ENCODE data around the gene UCHL1. TPM values are rescaled to one million over a fixed set of nuclear protein-coding genes. Genes with fewer than 3 reads are reported as not detected.
"Not testable (repeated sequence)": the region's sequence is repeated elsewhere in the genome, so short reads cannot be mapped to it uniquely, and the experiment has no call there.

Gene UCHL1
- total RNA-seq, 4 donors from 2014 or later, result 3.5 to 81.4 (median 46.4) TPM

DNA sequence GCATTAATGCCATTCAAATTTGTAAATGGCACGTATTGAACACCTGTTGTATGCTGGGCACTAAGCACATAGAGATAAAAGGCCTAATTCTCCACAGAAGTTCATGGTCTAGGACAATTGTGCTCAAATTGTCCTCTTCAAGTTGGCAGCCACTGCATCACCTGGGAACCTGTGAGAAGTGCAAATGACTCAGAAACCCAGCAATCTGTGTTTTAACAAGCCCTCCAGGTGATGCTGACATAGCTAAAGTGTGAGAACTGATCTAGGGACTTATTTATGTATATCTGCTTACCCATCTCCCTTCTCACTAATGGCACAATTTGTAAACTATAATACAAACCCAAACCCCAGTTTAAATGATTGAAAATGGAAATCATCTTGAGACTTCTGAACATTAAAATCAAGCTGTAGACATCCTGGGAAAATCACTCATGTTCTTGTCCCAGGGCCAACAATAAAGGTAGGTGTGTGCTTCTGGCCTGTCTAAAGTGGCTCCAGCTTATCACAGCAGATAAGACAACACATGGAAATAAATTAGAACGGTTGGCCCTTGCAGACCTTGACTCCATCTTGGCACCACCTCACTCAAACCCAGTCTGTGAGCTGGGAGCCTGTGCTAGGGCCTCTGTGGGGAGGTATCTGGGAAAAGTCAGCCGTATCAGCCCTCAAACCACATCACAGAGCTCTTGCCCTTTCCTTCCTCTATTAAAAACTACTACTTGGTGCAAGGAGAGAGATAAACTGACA is 46.8 kb downstream of the UCHL1 start:
- intact Hi-C loops (cut with DNase I; ENCODE audit: low total_unique reads), result no loop called here
- no peaks in the 10 kb centered on the region for H3K4me1 ChIP-seq
- H3K9me3 ChIP-seq, result no peaks in the 10 kb centered on the region
- no peak overlapping the region for H3K4me3 ChIP-seq
- TF ChIP-seq, protein P1, sequence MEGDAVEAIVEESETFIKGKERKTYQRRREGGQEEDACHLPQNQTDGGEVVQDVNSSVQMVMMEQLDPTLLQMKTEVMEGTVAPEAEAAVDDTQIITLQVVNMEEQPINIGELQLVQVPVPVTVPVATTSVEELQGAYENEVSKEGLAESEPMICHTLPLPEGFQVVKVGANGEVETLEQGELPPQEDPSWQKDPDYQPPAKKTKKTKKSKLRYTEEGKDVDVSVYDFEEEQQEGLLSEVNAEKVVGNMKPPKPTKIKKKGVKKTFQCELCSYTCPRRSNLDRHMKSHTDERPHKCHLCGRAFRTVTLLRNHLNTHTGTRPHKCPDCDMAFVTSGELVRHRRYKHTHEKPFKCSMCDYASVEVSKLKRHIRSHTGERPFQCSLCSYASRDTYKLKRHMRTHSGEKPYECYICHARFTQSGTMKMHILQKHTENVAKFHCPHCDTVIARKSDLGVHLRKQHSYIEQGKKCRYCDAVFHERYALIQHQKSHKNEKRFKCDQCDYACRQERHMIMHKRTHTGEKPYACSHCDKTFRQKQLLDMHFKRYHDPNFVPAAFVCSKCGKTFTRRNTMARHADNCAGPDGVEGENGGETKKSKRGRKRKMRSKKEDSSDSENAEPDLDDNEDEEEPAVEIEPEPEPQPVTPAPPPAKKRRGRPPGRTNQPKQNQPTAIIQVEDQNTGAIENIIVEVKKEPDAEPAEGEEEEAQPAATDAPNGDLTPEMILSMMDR (IDR thresholded peaks at IDR 0.05), result no peak
- TF ChIP-seq POLR2A (IDR thresholded peaks at IDR 0.05), result no peak
- H3K27ac ChIP-seq, result no peak overlapping the region
- no peaks in the 10 kb centered on the region for H3K27me3 ChIP-seq
- DNase-seq, result no peak
- no peaks in the 10 kb centered on the region for H3K36me3 ChIP-seq

DNA sequence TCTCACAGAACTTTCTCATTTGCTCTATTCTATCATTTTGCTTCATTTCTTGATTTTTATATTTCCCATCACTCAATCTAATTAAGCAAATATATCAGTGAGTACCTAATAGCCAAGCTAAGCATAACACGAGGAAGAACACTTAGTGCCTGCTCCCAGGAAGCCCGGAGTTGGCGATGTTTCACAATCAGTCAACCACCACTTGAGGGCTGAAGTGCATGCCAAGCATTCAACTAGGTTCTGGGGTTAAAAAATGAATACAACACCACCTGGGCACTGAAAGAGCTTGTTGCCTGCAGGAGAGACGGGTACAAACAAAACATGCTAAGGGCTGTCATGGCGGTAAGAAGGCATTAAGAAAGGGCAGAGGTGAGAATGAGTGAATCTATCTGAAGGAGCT is 47.5 kb downstream of the UCHL1 start:
- TF ChIP-seq, protein P1 (IDR thresholded peaks at IDR 0.05), result no peak
- TF ChIP-seq POLR2A (IDR thresholded peaks at IDR 0.05), result no peak
- no peaks in the 10 kb centered on the region for H3K36me3 ChIP-seq
- H3K27ac ChIP-seq, result no peak overlapping the region
- no peak overlapping the region for H3K4me3 ChIP-seq
- DNase-seq, result no peak
- H3K4me1 ChIP-seq, result no peaks in the 10 kb centered on the region
- no peaks in the 10 kb centered on the region for H3K27me3 ChIP-seq
- no peaks in the 10 kb centered on the region for H3K9me3 ChIP-seq
- intact Hi-C loops (cut with DNase I; ENCODE audit: low total_unique reads), result no loop called here

DNA sequence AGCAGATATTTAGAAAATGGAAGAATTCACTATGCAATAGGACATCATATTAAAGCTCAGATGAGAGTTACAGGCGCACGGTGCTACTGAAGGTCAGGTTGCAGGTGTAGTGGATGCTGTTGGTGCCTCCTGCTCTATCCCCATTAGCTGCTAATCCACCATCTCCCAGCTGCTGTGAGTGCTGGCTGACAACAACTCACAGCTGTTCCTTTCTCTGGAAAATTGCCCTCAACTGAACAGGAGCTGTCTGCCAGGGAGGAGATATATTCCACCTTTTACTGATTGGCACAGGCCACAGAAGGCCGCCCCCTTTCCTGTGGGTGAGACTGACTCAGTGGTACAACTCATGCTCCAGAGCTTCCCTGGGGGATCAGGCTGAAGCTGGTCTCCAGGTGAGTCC is 48.7 kb downstream of the UCHL1 start:
- no peaks in the 10 kb centered on the region for H3K4me1 ChIP-seq
- DNase-seq, result no peak
- H3K4me3 ChIP-seq, result no peak overlapping the region
- H3K9me3 ChIP-seq, result no peaks in the 10 kb centered on the region
- no peak overlapping the region for H3K27ac ChIP-seq
- no peaks in the 10 kb centered on the region for H3K36me3 ChIP-seq
- H3K27me3 ChIP-seq, result no peaks in the 10 kb centered on the region
- no peak for TF ChIP-seq POLR2A (IDR thresholded peaks at IDR 0.05)
- TF ChIP-seq, protein P1 (IDR thresholded peaks at IDR 0.05), result no peak
- intact Hi-C loops (cut with DNase I; ENCODE audit: low total_unique reads), result loop anchor here (5.0 kb wide), 1 partner anchor 422 kb away; no protein-coding TSS in a partner anchor

DNA sequence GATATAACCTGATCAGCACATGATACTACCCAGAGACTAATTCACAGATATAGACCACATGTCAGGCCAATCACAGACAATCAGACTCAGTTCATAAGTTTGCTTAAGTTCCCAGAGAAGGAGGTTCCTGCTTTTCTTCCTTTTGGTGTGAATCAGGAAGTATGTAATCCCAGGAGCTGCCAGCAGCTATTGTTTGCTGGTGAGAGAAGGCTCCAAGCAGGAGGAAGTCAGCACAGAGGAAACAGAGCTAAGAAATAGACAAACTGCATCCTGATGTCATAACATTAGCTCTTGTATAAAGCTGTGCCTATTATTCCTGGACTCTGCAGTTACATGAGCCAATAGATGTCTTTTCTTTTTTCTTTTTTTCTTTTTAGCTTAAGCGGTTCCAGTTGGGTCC is 50.9 kb downstream of the UCHL1 start:
- TF ChIP-seq POLR2A (IDR thresholded peaks at IDR 0.05), result no peak
- TF ChIP-seq, protein P1 (IDR thresholded peaks at IDR 0.05), result no peak
- Histone ChIP-seq H3K27ac (no peak overlapping the region), H3K4me3 (no peak overlapping the region), H3K9me3 (no peaks in the 10 kb centered on the region), H3K27me3 (no peaks in the 10 kb centered on the region), H3K4me1 (no peaks in the 10 kb centered on the region), H3K36me3 (no peaks in the 10 kb centered on the region)
- no peak for DNase-seq
- intact Hi-C loops (cut with DNase I; ENCODE audit: low total_unique reads), result loop anchor here (5.0 kb wide), 1 partner anchor 420 kb away; no protein-coding TSS in a partner anchor

DNA sequence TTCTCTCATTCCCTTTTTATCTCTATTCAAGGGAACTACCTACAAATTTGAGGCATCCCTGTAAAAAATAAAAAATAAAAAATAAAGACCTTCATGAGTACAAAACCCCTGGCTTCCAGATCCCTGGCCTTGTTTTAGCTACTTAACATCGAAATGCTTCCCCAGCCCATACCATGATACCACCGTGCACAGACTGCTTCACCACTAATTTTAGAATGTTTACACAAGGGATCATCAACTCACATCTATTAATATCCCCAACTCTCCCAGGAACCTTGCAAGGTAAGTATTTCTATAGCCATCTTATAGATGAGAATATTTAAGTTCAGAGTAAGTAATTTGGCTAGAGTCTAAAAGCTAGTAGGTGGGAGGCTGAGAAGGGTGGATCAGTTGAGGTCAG is 51.7 kb downstream of the UCHL1 start:
- DNase-seq, result no peak
- Histone ChIP-seq H3K4me1 (no peaks in the 10 kb centered on the region), H3K27ac (no peak overlapping the region), H3K36me3 (no peaks in the 10 kb centered on the region), H3K4me3 (no peak overlapping the region), H3K27me3 (no peaks in the 10 kb centered on the region), H3K9me3 (no peaks in the 10 kb centered on the region)
- TF ChIP-seq, protein P1 (IDR thresholded peaks at IDR 0.05), result no peak
- no peak for TF ChIP-seq POLR2A (IDR thresholded peaks at IDR 0.05)
- intact Hi-C loops (cut with DNase I; ENCODE audit: low total_unique reads), result loop anchor here (5.0 kb wide), 1 partner anchor 419 kb away; no protein-coding TSS in a partner anchor

DNA sequence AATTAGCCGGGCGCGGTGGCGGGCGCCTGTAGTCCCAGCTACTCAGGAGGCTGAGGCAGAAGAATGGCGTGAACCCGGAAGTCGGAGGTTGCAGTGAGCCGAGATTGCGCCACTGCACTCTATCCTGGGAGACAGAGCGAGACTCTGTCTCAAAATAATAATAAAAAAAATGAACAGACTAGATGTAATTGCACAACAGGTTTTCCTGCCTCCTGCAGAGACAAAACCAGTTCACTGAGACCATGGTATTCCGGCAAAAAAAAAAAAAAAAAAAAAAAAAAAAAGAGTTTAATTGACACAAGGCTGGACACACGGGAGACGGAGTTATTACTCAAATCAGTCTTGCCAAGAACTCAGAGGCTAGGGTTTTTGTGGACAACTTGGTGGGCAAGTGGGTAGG is 58.7 kb downstream of the UCHL1 start:
- H3K4me3 ChIP-seq; DNase-seq; H3K9me3 ChIP-seq; intact Hi-C loops (cut with DNase I; ENCODE audit: low total_unique reads); H3K27ac ChIP-seq; H3K36me3 ChIP-seq; H3K27me3 ChIP-seq; H3K4me1 ChIP-seq: not testable (repeated sequence)

All from uterus (tissue), 4 donors.